GM18511 (cell line): ENCODE results near the gene PAX7.

Experiments used
- ATAC-seq: cut with Tn5 transposase; IDR thresholded peaks from one replicate; pipeline ENCODE4 v1.9.1; 2021; ENCODE audit warnings: mild to moderate bottlenecking, moderate library complexity; ENCODE audit not compliant: unreplicated experiment

PAX7 gene

DNA sequence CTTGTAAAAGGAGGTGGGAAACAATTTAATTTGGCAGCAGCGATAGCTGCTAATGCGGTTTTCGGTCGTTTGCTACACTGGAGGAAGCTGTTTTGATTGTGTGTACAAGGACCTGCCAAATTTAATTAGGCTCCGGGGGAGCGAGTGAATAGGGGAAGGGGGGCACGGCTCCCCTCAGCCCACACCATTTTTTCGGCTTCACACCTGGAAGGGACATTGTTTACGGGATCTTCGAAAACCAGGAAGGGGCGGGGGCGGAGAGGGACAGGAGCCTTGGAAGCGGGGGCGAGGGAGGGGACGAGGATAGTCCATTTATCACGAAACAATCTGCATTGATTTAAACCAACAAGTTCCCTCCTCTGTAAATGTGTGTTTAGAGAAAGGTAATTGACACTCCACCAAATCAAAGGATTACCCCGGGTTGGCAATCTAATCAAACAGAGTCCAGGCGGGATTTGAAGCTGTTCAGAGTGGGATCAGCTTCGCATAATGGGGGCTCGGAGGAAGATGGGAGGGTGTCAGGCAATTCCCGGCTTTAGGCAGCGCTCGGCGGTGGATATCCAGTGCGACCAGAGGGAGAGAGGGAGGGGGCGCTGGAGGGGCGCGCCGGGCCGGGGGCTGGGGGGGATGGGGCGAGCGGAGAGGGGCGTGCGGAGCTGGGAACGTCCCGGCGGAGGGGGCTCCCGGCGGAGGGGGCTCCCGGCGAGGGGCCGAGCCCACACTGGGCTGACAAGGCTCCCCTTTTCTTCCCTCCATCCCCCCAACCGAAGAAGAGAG, 9.8 kb downstream of the PAX7 start:
- no peak for ATAC-seq

DNA sequence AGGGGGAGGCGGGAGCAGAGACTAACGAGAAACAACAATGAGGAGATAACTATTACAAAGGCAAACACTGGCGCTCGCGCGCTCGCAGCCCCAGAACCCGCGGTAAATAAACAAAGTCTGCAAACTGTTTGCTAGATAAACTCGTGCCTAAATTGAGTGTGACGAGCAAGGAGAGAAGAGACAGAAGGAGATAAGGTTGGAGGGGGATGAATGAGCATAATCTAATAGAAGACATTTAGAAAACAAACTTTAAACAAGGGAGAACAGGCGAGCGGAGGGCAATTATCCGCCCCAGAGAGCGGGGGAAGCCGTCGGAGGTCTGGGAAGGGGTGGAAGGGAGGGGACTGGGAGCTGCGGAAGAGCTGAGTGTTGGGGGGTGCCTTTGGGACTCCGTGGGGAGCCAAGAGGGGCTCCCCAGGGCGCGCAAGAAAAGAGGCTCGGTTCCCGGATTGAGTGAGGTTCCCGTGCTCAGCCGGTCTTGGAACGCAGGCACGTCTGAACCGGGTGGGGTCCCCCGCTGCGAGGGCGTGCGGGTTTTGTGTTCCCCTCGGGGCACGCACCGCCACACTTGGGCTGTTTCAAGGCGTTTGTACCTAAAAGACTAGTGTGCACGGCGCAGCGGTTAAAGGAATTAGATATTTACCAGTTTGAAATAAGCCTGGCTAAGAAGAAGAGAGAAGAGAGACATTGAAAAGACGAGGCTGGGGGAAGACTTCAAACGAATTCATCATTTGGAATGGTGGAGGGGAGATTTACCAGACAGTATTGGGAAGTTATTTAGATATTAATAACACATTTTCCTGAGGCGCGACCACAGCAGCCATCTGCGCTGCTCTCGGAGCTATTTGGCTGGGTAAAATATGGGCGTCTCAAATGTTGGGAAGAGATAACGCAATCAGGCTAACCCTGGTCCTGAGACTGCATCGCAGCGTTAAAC, 10.6 kb downstream of the PAX7 start:
- ATAC-seq, result no peak

DNA sequence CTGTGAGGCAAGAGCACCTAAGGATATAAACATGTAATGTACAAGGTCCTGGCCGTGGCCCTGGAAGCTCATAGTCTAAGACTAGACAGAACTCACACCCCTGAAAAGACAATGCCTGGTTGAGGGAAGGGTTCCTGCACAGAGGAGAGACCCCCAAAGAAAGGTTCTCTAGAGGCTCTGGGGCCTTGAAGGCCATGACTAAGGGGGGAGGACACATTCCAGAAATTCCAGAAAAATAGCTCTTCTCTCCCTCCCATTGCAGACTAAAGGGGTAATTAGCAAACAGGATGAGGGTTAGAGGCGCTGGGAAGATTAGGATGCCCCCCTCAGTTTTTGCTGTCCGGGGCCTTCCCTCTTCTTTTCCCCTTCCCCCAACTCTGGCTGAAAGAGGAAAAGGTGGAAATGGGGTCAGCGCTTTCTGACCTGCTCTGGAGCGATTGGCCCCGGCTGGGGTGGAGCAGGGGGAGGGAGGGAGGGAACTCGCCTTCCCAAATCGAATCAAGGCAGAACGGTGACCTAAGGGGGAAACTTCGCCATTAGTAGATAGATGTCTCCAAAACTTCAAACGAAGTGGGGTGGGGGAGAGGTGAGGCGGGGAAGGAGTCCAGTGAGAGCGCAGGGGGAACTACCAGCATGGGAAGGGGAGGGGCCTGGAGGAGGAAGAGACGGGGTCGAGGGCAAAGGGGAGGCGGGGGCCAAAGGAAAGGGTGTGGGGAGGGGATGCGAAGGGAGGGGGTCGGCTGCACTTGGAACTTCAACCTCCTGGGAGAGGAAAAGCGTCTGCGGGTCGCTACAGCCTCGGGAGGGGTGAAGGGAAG, 11.8 kb downstream of the PAX7 start:
- ATAC-seq, result no peak

DNA sequence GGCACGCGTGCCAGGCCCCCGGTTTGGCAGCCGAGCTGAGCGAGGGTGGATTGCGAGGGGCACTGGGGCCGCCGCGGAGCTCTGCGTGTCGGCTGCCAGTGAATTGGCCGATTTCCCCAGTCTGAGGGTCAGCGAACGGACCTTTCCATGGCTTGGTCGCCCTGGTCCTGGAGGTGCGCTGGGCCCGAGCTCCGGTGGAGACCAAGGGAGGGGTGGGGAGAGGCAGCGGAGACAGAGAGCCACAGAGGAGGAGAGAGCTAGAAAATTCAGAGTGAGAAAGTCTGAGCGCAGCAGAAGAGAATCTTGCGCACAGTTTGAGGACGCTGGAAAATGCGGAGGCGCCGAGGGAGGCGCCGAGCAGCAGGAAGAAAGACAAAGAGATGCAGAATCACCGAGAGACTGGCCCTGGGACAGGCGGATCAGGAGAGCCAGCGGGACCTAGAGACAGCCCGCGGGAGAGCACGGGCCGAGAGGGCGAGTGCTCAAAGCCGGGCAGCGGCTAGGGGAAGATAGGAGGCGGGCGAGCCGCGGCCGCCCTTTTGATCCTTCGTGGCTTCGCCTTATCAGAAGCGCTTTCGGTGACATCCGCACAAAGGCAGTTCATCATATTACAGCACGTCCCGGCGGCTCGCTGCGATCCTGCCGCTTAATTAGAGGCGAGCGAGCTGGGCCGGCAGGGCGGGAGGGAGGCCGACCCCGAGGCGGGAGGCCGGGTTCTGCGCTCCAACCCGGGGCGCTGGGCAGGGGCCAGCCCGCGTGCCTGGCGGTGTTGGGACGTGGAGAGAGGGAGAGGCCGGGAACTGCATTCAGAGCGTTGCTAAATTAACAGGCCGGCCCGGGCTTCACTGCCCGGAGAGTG, 12.7 kb downstream of the PAX7 start:
- no peak for ATAC-seq

DNA sequence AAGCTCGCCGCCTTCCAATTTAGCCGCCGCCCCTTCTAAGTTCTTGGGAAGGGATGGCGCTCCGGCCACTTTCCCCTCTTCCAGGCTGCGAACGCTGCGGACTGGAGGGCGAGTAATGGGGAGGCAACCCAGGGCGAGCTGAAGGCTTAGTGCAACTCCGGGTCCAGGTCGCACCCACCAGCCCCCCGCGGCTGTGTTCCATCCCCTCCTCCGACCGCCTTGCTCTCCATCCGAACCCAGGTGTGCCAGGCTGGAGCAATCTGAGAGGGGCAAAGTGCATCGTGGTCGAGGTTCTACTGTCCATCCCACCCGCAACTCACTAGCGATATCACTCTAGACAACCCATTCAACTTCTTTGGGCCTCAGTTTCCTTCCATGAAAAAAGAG, 13.4 kb downstream of the PAX7 start:
- ATAC-seq, result no peak

DNA sequence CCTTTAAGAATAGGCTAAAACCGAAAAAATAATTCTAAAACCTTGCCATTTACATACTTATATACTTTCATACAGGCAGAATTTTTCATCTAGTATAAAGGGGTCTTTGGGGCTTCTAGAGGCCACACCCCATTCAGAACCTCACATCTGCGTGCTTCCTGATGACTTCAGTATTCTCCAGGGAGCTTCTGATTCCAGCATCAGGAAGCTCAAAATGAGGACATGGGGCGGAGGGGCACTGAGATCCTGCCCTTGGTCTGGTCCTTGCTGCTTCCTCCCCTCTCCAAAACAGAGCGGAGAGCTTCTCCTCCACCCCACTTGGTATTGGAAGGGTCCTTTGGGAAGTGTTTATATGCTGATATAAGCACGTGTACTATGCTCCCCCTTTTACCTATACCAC, 13.8 kb downstream of the PAX7 start:
- no peak for ATAC-seq

DNA sequence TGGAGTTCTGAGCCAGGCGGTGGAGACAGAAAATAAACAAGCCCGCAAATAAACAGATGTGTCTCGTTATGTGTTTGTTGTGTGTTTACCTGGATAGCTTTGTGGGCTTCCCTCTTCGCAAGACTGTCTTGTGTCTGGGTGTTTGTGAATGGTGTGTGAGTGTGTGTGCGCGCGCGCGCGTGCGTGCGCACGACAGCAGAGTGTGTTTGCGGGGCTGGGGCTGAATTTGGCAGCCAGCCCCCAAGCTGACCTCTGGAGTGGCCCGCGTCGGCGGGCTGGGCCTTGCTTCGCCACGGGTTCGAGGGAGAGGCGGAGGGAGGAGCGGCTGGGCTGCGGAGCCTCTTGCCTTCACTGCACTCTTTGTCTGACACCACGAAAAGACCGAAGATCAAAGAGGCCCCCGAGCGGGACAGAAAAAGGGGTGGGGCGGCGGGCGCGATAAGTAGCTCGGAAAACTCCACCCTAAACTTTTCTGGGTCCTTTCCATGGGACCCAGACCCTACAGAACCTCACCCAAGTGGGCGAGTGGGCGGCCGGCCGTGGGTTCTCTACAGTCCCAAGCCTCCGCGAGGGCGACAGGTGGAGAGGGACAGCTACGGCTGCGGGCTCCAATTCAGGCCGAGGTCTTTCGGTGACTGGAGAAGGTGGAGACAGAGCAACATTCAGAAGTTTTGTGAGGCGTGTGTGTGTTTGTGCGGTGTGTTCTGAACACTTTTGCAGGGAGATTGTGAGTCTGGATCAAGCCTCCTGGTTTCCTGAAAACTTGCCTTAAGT, 14.5 kb downstream of the PAX7 start:
- ATAC-seq, result no peak

DNA sequence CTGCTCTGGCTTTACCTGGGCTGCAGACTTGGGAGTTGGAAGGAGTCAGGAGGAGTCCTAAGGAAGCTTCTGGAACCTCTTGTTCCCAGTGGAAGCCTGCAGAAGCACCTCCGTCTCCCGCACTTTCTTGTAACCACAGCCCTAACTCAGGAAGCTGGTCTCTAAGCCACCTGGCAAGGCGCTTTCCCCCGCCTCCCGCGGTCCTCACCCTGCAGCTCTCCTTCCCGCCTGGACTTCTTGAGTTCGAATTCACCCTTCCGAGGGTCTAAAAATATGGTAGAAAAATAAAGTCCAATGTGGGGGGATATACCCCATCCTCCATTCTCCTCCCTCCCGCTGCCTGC, 15.1 kb downstream of the PAX7 start:
- no peak for ATAC-seq

DNA sequence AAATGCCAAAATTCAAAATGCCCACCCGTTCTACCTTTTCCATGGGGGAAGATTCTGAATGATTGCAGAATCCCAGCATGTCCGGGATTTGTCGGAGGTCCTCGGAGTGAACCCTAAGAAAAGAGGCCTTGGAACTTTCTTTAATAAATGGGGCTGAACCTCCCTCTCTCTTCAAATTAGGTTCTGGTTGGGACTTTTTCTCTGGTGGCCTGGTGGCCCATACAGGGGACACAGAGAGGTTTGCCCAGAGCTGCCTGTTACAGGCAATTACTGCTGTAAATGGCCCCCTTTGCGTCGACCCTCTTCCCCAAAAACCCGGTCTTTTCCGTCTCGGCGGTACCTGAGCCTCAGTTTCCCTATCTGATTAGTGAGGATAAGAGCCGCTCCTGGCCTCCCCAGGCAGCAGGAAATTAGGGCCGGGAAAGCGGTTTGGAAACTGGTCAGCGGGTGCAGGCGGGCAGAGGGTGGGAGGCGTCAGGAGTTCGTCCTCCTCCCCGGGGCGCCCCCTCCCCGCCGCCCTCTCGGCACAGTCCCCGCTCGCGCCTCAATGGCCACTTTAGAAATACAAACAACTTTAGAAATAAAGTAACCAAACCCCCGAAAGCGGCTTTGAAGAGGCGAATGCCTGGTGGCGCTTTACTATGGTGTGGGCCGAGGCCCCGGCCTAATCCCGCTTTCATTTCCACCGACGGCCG, 15.6 kb downstream of the PAX7 start:
- no peak for ATAC-seq

DNA sequence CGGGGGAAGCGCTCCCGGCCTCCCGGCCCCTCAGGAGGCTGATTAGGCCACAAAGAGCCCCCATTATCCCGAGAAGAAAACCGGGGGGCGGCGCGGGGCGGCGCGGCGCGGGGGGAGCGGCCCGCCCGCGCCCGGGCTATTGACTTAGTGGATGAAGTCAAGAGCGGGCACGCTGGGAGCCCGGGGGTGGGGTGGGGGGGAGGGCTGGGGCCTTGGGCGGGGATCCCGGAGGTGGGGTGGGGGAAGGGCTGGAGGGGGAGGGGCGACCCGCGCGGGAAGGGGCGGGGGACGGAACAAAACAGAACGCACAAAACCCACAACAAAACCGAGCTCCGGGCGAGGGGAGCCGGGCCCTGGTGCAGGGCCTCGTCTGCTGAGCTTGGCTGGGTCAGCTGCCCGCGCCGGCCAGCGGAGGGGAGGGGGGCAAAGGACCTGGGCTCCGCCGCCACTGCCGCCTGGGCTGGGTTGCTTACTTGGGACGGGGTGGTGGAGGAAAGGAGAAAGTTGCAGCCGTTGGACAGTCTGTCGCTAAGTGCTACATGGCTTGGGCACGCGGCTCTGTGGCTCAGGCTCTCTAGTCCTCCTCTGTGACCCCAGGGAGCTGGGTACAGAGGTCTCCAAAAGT, 16.3 kb downstream of the PAX7 start:
- no peak for ATAC-seq

DNA sequence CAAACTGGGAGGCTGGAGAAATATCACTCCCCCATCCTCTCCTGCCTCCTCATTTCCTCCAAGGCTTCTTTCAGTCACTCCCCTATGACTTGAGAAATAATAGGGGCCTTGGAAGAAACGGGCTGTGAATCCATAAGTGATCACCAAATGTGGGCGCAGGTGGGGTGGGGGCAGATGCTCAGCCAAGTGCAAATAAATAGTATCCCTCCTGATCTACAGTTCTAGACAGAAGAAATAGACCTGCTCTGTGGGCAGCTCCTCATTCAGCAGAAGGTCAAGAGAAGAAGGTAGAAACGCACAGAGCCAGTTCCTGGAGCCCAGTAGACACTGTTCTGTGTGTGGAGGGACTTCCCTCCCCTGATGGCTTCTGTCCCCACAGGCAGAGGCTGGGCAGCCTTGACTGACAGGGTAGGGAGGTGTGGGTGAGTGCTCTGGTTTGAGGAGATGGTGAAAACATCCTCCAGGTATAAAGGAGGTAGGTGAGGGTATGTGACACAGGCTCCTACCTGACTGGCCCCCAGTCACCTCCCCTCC, 17.1 kb downstream of the PAX7 start:
- no peak for ATAC-seq

DNA sequence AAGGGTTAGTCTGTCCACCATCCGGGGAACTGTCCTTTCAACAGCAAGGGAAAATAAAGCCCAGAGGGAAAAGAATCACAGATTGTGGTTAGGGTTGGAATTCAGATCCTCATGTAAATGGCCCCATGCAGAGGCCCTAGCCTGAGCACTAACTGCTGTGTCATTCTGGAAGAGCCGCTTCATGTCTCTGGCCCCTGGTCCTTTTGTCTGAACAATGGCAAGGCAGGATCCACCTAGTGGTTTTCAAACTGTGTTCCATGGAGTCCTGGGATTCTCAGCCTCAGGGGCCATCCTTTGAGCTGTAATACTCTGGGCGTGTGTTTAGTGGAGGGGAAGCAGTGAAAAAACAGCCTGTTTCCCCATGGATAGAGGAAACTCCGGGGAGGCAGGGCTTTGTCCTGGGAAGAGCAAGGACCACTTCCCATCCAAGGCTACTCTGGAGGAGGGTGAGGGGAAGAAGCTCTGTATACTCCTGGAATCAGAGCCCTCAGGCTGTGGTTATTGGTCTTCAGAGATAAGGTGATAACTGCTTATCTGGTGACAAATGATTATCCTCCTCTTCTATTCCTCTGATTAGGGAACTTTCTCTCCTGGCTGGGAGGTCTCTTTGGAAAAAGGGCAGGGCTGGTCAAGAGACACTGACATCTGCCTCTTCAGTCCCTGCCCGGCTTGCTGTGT, 19.2 kb downstream of the PAX7 start:
- ATAC-seq, result no peak

DNA sequence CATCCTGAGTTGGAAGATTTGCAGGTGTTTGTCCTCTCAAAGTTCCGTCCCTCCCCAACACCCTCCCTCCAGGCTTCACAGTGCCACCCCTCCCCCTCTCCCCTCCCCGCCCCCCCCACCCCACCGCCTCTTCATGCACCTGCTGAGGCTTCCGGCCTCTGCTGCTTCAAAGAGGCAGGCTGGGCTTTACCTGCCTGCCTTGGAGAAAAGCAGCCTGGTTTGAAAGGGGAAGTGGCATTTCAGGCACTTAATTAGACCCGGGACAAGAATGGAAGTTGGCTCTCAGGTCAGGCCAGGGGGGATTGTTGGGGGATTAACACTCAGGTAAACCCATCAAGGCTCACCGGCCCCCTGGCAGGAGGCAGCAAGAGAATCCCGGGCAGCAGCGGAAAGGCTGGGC, 21.1 kb downstream of the PAX7 start:
- no peak for ATAC-seq

DNA sequence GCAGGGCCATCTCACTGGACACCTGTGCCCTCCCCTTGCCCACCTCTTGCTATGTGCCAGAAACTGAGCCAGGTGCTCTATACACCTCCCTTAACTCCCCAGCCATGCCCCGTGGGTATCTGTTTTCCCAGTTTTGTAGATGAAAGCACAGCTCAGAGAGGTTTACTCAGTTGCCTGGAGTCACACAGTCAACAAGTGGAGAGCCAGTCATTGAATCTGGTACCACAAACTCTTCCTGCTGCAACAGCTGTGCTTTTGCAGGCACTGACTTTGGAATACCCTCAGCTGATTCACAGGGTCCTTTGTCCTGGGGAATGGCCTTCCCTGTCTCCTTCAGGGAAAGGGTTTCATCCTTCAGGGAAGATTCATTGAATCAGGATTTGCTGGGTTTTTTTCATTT, 22.1 kb downstream of the PAX7 start:
- no peak for ATAC-seq

DNA sequence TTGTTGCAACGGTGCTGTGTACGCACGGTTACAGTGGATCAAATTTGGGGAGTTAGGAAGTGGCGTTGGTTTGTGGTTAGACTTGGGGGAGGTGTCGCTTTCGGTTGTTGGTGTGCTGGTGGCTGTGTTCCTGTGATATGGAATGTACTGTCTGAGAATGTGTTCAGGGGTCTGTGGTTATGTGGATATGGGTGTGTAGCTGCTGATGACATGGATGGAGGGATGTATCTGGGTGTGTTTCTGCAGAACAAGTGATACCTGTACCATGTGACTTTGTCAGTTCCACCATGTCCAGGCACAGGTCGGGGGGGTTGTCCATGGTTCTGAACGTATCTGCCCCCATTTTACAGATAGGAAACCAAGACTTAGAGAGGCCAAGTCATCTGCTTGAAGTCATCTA, 22.7 kb downstream of the PAX7 start:
- ATAC-seq, result no peak

DNA sequence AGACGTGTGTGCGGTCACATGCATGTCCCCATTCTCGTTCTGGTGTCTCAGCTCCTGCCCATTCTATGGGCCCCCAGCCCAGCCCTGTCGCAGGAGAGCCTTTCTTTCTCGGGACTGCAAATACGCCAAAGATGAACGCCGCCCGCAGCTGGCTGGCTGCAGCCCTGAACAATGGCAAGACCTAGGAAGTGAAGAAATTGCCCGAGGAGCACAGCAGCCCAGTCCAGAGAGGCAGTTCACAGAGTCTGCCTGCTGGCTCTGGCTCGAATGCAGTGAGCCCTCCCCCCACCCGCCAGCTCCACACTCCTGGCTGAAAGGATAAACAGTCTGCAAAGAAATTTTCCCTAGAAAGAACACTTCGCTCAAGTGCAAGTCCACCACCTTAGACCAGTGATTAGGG, 23.3 kb downstream of the PAX7 start:
- no peak for ATAC-seq

DNA sequence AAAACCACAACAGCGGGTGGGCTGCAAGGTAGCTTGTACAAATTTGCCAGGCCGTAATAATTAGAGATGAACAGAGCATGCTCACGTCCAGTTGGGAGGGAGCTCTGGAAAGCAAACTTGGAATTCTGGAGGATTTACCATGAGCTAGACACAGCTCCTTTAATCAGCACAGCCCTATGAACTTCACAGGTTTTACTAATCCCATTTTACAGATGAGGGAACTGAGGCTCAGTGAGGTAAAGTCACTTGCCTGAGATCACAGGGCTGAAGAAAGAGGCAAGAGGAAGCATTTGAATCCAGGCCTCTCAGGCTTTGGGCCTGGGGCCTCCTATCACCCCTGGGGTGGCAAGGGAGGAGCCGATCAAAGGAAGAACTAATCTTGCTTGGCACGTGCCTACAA, 24.0 kb downstream of the PAX7 start:
- no peak for ATAC-seq
